Activated naive CD8-positive, alpha-beta T cell treated with anti-CD3 and anti-CD28 coated beads, Interleukin-2, amount 50 U/mL, for 16 hours (primary cell): ENCODE results near the gene THADA.
"Not testable (repeated sequence)": the region's sequence is repeated elsewhere in the genome, so short reads cannot be mapped to it uniquely, and the experiment has no call there.

ENCODE experiments used
- DNase-seq: peaks from one replicate; pipeline ENCODE4 v3.0.0-alpha.2; 2020; ENCODE audit warnings: low read depth, low spot score

Gene THADA

GRCh38 chr2:43305012-43305411 lies 290.8 kb downstream of the THADA start:
- DNase-seq, result no peak

DNA sequence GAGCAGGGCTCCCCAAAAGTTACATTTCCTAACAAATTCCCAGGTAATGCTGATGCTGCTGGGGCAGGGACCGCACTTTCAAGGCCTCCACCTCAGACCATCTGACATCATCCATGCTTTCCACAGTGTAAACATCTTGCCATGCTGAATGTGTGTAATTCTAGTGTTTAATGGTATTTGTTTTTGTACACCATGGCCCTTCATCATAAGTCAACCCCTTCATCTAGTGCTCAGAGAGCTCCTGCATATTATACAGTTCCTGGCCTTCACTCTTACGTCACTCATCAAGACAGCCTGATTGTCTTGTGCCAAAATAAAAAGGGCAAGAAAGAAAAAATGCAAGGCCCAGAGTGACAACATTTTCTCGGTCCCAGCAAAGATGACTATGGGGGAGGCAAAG lies 291.9 kb downstream of the THADA start:
- no peak for DNase-seq

DNA sequence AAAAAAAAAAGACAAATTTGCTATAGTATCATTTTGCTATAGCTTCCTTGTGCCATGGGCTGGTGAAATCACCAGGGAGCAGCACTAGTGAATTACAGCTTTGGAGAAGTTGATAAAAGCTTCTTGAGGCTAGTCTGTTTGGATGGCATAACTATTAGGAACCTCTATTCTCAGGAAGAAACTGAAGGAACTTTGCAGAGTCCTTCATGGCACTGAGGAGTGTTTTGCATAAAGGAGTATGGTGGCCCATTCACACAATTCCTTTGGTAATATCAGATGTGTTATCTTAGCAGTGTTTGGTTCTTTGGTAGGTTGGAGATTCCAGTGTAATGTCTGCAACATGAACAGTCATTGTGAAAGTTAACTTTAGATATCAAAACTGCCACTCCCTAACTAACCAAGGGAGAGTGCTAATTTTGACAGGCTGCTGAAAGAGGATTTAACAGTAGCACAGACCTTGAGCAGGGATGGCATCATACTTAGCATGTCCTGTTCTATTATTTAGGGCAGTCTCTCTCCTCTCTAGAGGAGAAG lies 292.8 kb downstream of the THADA start:
- DNase-seq, result no peak

GRCh38 chr2:43302182-43302960 lies 293.5 kb downstream of the THADA start:
- no peak for DNase-seq

GRCh38 chr2:43300781-43301583 lies 294.9 kb downstream of the THADA start:
- no peak for DNase-seq

DNA sequence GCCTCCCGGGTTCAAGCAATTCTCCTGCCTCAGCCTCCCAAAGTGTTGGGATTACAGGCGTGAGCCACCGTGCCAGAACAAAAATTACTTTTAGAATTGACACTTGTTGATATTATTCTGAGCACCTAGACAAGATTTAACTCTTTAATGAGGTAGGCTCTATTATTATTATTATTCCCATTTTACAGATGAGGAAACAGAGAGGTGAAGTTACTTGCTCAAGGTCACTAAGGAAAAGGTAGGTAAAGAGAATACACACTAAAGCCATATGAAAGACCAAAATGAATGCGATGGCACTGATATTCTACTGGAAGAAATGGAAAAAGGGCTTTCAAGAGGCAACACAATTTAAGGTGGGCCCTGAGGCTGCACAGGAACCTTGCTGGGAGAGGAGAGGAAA lies 295.6 kb downstream of the THADA start:
- DNase-seq, result no peak

DNA sequence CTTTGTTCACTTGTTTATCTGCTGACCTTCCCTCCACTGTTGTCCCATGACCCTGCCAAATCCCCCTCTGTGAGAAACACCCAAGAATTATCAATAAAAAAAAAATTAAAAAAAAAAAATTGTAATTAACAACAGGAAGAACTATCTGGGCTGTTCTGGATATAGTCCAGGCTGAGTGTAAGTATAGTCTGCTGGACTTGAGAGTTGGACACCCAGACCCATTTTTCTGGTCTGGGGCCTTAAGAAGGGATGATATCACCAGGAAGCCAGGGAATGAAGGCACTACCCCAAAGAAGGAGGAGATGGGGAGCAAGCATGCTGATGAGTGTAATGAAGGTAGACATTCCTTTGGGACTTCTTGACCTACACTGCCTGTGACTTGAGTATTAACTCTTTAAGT lies 297.3 kb downstream of the THADA start:
- DNase-seq, result no peak

GRCh38 chr2:43297740-43298139 lies 298.1 kb downstream of the THADA start:
- not testable (repeated sequence) for DNase-seq

GRCh38 chr2:43294973-43295603 lies 300.8 kb downstream of the THADA start:
- no peak for DNase-seq

DNA sequence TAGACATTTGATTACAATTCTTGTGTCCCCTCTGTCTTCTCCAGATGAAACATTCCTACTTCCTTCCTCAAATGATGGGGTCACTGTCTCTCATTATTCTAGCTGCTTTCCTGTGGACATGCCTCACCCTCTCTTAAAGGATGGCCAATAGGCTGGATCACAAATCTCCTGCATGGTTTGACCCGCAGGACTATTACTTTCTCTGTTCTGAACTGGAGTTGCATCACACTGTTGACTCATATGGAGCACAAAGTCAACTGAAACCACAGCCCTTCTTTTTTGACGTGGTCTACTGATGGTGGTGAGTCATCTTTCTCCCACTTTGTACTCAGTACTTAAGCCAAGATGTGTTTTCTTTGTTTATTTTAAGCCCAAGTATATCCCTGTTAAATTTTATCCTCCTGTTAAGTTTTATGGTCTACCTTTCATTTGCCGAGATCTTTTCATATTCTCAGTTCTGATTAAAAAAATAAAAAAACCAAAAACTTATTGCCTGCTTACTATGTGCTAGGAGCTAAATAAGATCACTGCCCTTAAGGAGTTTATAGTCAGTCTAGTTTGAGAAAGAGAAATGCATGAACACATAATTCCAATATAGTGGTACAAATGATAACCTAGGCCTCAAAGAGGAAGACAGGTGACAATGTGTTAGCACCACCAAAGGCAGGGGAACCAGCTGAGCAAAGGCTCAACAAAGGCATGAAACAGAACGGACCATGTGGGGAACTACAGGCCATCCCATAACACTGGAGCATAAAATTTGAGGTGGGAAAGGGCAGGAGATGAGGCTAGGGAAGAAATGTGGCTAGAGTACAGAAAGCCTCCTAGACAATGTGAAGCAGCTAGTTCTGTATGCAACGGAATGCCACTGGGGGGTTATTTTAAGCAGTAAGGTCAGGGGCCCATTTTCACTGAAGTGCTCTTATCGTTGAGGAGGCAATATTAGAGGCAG lies 301.8 kb downstream of the THADA start:
- DNase-seq, result no peak

- DNase-seq, result no peak
These were observed 302.7 kb downstream of the THADA start for GRCh38 chr2:43292851-43293743.

DNA sequence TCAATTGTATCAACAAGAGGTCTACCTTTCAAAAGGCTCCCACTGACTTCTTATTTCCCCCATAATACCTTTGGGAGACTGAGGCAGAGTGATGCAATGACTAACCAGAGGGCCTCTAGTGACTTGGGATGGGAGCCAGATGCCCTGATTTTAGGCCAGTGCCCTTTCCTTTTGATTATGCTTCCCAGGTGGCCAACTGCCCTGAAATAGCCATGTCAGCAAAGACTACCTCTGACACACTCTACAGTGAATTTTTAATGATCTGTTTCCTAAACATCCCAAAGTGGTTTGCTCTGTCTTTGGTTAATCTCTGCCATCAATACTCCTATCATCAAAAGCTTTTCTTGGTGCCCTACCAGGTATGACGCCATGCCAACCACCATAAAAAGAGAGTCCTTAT lies 303.5 kb downstream of the THADA start:
- no peak for DNase-seq

DNA sequence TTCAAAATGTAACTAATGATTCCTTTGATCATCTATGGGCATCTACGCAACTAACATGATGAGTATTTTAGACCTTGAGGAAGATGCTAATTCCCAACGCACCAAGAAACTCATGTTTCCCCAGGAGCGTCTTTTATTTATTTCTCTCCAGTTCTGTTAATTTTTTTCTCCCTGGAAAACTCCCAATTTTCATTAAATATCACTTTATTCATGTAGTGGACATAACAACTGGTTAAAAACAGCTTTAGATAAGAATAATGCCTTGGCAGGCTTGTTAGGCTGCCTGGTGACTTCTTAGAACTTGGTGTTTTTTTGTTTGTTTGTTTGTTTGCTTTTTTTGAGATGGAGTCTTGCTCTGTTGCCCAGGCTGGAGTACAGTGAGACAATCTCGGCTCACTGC lies 306.5 kb downstream of the THADA start:
- no peak for DNase-seq

DNA sequence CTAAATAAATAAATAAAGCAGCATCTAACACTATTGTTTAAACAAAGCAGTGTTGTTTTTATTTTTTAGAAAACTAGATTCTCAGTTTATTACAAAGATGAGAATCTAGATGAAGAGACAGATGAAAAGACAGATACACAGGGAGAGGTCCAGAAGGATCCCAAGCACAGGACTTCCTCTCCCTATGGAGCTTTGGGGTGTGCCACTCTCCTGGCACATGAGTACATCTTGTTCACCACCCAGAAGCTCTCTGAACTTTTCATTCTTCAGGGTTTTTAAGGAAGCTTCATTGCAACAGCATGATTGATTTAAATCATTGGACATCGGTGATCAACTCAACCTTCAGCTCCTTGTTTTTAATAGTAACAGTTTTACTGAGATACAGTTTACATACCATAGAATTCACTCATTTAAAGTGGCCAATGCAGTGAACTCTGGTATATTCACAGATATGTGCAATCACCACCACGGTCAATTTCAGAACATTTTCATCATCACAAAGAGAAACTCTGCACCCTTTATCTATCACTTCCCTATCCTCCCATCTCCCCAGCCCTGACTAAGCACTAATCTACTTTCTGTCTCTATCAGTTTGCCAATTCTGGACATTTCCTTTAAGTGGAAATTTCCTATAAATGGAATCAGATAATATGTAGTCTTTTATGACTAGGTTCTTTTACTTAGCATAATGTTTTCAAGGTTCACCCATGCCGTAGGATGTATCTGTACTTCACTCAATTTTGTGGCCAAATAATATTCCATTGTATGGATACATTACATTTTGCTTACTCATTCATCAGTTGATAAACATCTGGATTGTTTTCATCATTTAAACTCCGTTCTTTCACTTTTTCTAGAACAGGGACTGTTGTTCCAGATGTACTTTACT lies 307.2 kb downstream of the THADA start:
- no peak for DNase-seq

DNA sequence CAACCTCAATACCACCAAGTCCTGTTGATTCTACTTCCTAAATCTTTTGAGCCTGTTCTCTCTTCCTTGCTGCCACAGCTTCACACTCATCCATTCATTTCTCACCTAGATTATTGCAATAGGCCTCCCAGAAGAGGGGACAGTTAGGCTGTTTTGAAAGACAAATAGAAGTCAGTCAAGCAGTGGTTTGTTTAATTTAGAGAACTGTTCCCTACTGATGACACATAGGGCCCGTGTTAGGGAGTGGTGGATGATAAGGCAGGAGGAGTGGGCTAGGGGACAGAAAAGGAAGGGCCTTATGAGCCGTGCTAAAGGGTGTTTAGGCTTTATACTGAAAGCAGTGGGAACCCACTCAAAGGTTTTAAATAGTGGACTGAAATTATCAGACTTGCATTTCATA lies 309.9 kb downstream of the THADA start:
- DNase-seq, result no peak

- DNase-seq, result no peak
These were observed 310.9 kb downstream of the THADA start for GRCh38 chr2:43284967-43285366.

GRCh38 chr2:43284347-43284746 lies 311.5 kb downstream of the THADA start:
- not testable (repeated sequence) for DNase-seq

DNA sequence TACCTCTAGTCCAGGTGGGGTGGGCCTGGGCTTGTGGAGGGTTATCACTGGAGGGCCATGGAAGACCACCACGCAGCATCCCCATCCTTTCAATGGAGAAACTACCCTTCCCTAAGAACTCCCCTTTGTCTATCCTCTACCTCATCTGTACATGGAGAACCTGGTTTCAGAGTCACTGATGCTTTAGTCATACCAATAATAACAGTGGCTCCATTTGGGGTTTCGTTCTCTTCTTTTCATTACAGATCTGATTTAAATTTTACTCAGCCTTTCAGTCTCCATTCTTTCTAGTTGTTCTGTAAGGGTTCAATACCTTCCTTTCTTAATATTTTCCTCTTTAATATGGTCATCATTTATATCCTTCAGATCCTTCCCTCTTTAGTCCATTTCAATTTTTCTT lies 314.8 kb downstream of the THADA start:
- no peak for DNase-seq

GRCh38 chr2:43279317-43279840 lies 316.5 kb downstream of the THADA start:
- no peak for DNase-seq
